Naive B cell (primary cell): Measurements from ENCODE around the gene NPBWR2. TPM values are rescaled to one million over a fixed set of nuclear protein-coding genes. Genes with fewer than 3 reads are reported as not detected.

Experiments
- ATAC-seq, 2 donors: fragments of 150-1000 bp; cut with Tn5 transposase; 2 replicates each; pipeline ENCODE4 v1.10.0; 2021; ENCODE audit warnings: low read depth in 2 of 2, mild to moderate bottlenecking in 2 of 2, moderate library complexity in 2 of 2
- DNase-seq: peaks from one replicate; pipeline ENCODE4 v3.0.0; 2022
- H3K27ac Mint-ChIP-seq, 6 donors: one replicate each; pipeline ENCODE4 v1.8.0; 2020 to 2022; ENCODE audit warnings: mild to moderate bottlenecking in 6 of 6, mixed read lengths in 6 of 6, moderate library complexity in 5 of 6, inconsistent platforms in 2 of 6
- H3K27me3 Mint-ChIP-seq, 3 donors: one replicate each; pipeline ENCODE4 v1.8.0; 2021 to 2022; ENCODE audit warnings: mixed read lengths in 3 of 3, mild to moderate bottlenecking in 1 of 3
- H3K36me3 Mint-ChIP-seq, 2 donors: one replicate each; pipeline ENCODE4 v1.8.0; 2020 to 2022; ENCODE audit warnings: mixed read lengths in 2 of 2, inconsistent platforms in 1 of 2, mild to moderate bottlenecking in 1 of 2
- H3K4me1 Mint-ChIP-seq, 3 donors: one replicate each; pipeline ENCODE4 v1.8.0; 2020 to 2022; ENCODE audit warnings: mixed read lengths in 3 of 3, inconsistent platforms in 1 of 3, mild to moderate bottlenecking in 1 of 3, moderate library complexity in 1 of 3
- H3K4me3 Mint-ChIP-seq, 8 donors: one replicate each; pipeline ENCODE4 v1.8.0; 2020 to 2022; ENCODE audit warnings: mild to moderate bottlenecking in 8 of 8, mixed read lengths in 8 of 8, moderate library complexity in 8 of 8, inconsistent platforms in 2 of 8
- H3K9me3 Mint-ChIP-seq, 7 donors: one replicate each; pipeline ENCODE4 v1.8.0; 2020 to 2022; ENCODE audit warnings: mixed read lengths in 7 of 7, mild to moderate bottlenecking in 5 of 7, inconsistent platforms in 2 of 7, moderate library complexity in 1 of 7
- polyA plus RNA-seq, 6 donors: library from polyadenylated mRNA; unstranded; fragments of 300-500 nt; fragmentation: Illumina TruSeq; gene quantifications; one replicate each; pipeline ENCODE4 v1.2.3, GENCODE V29; 2021; ENCODE audit warnings: low read depth in 6 of 6

The NPBWR2 gene
- polyA plus RNA-seq, 6 donors from 2014 or later, result not detected

- H3K9me3 Mint-ChIP-seq, result no peaks in the 10 kb centered on the region
- H3K27me3 Mint-ChIP-seq, result no peaks in the 10 kb centered on the region
- peak overlapping the region; percentile 79 to 94 (median 90) for H3K4me3 Mint-ChIP-seq
- ATAC-seq (no peak), DNase-seq (no peak)
- no peaks in the 10 kb centered on the region for H3K36me3 Mint-ChIP-seq
- H3K27ac Mint-ChIP-seq, result peak overlapping the region in 4 of 6 donors; percentile 51 to 89 (median 80)
- peaks cover 39 to 45% (median 40%) of the 10 kb centered on the region in 3 donors for H3K4me1 Mint-ChIP-seq
Observed at GRCh38 chr20:64064145-64064698, 43.1 kb downstream of the NPBWR2 start.

DNA sequence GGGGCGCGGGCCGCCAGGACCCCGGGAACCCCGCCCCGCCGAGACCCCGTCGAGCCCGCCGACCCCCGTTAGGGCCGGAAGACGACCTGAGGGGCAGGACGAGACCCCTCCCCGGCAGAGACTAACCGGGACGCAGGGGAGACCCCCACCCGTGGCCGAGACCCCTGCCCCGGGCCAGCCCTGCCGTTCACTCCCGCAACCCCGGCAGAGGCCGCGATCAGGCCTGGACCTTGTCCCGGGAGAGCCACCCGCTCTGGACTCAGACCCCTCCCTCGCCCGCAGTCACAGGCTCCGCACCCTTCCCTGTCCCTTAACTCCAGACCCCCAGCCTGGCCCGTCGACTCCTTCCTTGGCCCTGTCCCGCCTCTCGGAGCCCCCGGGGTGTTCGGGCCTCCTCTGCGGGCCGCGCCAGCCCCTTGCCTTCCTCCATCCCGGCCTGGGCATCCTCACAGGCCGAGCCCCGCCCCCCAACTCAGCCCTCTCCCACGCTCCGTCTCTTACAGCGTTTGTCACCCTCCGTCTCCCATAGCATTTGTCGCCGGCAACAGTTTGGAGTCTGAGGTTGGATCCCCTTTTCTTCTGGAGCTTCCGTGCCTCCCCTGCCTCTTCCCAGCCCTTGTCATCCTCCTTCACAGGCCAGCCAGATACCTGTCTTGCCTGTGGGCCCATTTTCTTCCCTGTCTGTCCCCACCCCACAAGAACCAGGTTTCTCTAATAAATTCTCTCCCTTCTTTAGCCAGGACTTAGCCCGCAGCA lies 43.8 kb downstream of the NPBWR2 start:
- no peak for DNase-seq
- Mint-ChIP-seq H3K4me1 (peaks cover 37 to 45% (median 41%) of the 10 kb centered on the region in 3 donors), H3K4me3 (peak overlapping the region; percentile 79 to 94 (median 90)), H3K9me3 (no peaks in the 10 kb centered on the region), H3K27ac (peak overlapping the region in 5 of 6 donors; percentile 74 to 89 (median 81)), H3K27me3 (no peaks in the 10 kb centered on the region), H3K36me3 (no peaks in the 10 kb centered on the region)
- ATAC-seq, result no peak

GRCh38 chr20:64062596-64063388 lies 44.6 kb downstream of the NPBWR2 start, which contains the start of gene TCEA2:
TSS of gene TCEA2 (plus strand) at chr20:64063198. CDS start at chr20:64063313, 115 bp downstream.
- Mint-ChIP-seq H3K27me3 (peaks cover 0 to 6% (median 0%) of the 10 kb centered on the region in 3 donors), H3K4me1 (peaks cover 42 to 49% (median 48%) of the 10 kb centered on the region in 3 donors), H3K36me3 (no peaks in the 10 kb centered on the region), H3K27ac (peak within 1 kb of the TSS in 5 of 6 donors; percentile 74 to 89 (median 81)), H3K9me3 (no peaks in the 10 kb centered on the region), H3K4me3 (peak within 1 kb of the TSS; percentile 79 to 94 (median 90))
- ATAC-seq (peak; percentile 85 to 89), DNase-seq (peak; percentile 88)

DNA sequence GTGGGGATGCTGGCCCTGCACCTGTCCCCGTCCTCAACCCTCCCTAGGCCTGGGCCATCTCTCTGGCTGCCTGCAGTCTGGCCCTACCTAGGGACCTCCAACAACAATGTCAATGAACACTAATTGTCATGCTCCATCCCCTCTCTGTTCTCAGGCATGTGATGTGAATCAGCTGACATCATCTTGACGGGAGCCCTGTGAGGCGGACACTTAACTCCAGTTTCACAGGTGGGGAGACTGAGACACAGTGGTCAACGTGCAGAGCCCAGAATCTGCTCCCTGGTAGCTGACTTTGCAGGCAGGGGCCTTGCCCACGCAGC lies 45.1 kb downstream of the NPBWR2 start:
- Mint-ChIP-seq H3K9me3 (no peaks in the 10 kb centered on the region), H3K27ac (no peak overlapping the region), H3K27me3 (peaks cover 0 to 6% (median 0%) of the 10 kb centered on the region in 3 donors), H3K36me3 (no peaks in the 10 kb centered on the region), H3K4me3 (peak overlapping the region in 6 of 8 donors; percentile 41 to 92 (median 84)), H3K4me1 (peaks cover 42 to 49% (median 46%) of the 10 kb centered on the region in 3 donors)
- no peak for DNase-seq
- no peak for ATAC-seq

- DNase-seq (no peak), ATAC-seq (peak in 1 of 2 donors; percentile 10)
- H3K36me3 Mint-ChIP-seq, result no peaks in the 10 kb centered on the region
- peak overlapping the region in 5 of 8 donors; percentile 2 to 63 (median 12) for H3K4me3 Mint-ChIP-seq
- no peaks in the 10 kb centered on the region for H3K9me3 Mint-ChIP-seq
- peak overlapping the region in 1 of 6 donors; percentile 6 for H3K27ac Mint-ChIP-seq
- peaks cover 14 to 26% (median 16%) of the 10 kb centered on the region in 3 donors for H3K4me1 Mint-ChIP-seq
- H3K27me3 Mint-ChIP-seq, result peaks cover 2 to 31% (median 15%) of the 10 kb centered on the region in 3 donors
Observed at GRCh38 chr20:64058536-64058935, 48.8 kb downstream of the NPBWR2 start.

GRCh38 chr20:64057628-64058498 lies 49.5 kb downstream of the NPBWR2 start:
- H3K36me3 Mint-ChIP-seq, result no peaks in the 10 kb centered on the region
- peaks cover 13 to 31% (median 20%) of the 10 kb centered on the region in 3 donors for H3K4me1 Mint-ChIP-seq
- ATAC-seq, result peak; percentile 82 to 86
- peak; percentile 69 for DNase-seq
- no peaks in the 10 kb centered on the region for H3K9me3 Mint-ChIP-seq
- H3K27me3 Mint-ChIP-seq, result peaks cover 5 to 37% (median 22%) of the 10 kb centered on the region in 3 donors
- H3K27ac Mint-ChIP-seq, result peak overlapping the region in 3 of 6 donors; percentile 60 to 74 (median 67)
- H3K4me3 Mint-ChIP-seq, result peak overlapping the region in 7 of 8 donors; percentile 32 to 63 (median 55)

DNA sequence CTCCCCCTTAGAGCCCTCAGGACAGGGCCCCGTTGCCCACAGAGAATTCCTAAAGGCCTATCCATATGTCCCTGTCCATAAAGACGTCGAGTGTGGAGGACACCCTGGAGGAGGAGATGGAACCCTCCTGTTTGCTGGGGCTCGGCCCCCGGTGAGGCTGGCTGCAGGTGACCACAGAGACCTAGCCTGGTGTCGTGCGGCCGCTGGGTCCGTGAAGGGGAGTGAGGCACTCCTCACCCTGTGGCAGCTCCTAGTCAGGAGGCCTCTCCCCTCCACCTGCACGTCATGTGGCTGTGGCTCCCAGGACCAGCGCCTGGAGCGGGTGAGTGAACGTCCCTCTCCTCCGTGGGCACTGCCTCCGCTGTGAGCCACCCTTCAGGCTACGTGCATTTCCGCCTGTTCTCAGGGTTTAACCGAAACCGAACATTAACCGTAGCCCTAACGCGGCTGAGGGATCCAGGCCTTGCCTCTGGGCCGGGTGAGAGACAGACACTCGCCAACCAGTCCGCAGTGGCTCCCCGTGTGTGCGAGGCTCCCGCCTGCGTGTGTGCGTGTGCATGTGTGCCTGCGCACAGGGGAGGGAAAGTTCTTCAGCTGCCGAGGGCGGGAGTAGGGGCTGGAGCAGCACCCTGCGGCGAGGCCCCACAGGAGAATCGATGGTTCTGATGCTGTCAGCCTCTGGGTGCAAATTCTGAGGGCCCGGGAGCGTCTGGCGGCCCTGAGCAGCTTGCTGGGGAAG lies 50.3 kb downstream of the NPBWR2 start:
- no peak for DNase-seq
- peak; percentile 12 to 27 for ATAC-seq
- H3K4me1 Mint-ChIP-seq, result peaks cover 13 to 32% (median 20%) of the 10 kb centered on the region in 3 donors
- no peaks in the 10 kb centered on the region for H3K9me3 Mint-ChIP-seq
- peak overlapping the region in 6 of 8 donors; percentile 20 to 60 (median 56) for H3K4me3 Mint-ChIP-seq
- H3K36me3 Mint-ChIP-seq, result no peaks in the 10 kb centered on the region
- H3K27ac Mint-ChIP-seq, result peak overlapping the region in 3 of 6 donors; percentile 38 to 67 (median 60)
- peaks cover 5 to 43% (median 26%) of the 10 kb centered on the region in 3 donors for H3K27me3 Mint-ChIP-seq

DNA sequence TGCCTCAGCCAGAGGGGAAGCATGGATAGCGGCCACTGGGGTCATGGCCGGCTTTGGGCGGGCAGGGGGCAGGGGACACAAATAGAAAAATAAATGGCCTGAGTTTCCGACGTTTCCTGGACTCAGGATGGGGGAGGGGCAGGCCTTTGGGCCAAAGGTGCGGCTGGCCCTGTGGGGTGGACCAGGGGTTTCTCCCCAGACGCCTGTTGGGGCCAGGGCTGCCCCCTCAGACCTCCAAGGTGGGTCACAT lies 50.8 kb downstream of the NPBWR2 start:
- H3K4me3 Mint-ChIP-seq, result no peak overlapping the region
- H3K4me1 Mint-ChIP-seq, result peaks cover 13 to 32% (median 20%) of the 10 kb centered on the region in 3 donors
- ATAC-seq, result no peak
- H3K36me3 Mint-ChIP-seq, result no peaks in the 10 kb centered on the region
- peaks cover 5 to 47% (median 31%) of the 10 kb centered on the region in 3 donors for H3K27me3 Mint-ChIP-seq
- no peaks in the 10 kb centered on the region for H3K9me3 Mint-ChIP-seq
- H3K27ac Mint-ChIP-seq, result no peak overlapping the region
- DNase-seq, result no peak

- ATAC-seq, result no peak
- Mint-ChIP-seq H3K4me3 (peak overlapping the region in 1 of 8 donors; percentile 15), H3K4me1 (peaks cover 13 to 32% (median 20%) of the 10 kb centered on the region in 3 donors), H3K36me3 (no peaks in the 10 kb centered on the region), H3K9me3 (no peaks in the 10 kb centered on the region), H3K27me3 (peaks cover 5 to 52% (median 33%) of the 10 kb centered on the region in 3 donors), H3K27ac (no peak overlapping the region)
- no peak for DNase-seq
Observed at GRCh38 chr20:64055893-64056638, 51.3 kb downstream of the NPBWR2 start.

DNA sequence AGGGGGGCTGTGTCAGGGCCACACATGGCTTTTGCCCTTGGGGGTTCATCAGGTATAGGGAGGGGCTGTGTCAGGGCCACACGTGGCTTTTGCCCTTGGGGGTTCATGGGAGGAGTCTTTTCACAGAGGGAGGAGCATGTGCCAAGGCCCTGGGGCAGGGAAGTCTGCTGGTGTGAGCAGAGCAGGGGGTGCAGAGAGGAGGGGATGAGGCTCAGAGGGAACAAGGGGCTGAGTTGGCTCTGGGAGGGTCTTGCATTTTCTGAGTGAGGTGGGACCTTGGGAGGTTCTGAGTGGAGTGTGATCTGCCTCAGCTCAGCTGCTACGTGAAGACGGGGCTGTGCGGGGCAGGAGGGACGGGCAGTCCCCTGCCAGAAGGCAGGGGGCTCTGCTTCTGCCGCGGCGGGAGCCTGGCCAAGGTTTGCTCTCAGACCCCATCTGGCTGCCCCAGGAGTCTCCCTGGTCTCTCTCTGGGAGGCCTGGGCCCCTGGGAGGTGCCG lies 51.9 kb downstream of the NPBWR2 start:
- H3K27ac Mint-ChIP-seq, result peak overlapping the region in 1 of 6 donors; percentile 62
- H3K9me3 Mint-ChIP-seq, result no peaks in the 10 kb centered on the region
- peaks cover 5 to 59% (median 38%) of the 10 kb centered on the region in 3 donors for H3K27me3 Mint-ChIP-seq
- H3K36me3 Mint-ChIP-seq, result no peaks in the 10 kb centered on the region
- H3K4me3 Mint-ChIP-seq, result no peak overlapping the region
- no peak for DNase-seq
- no peak for ATAC-seq
- peaks cover 16 to 32% (median 20%) of the 10 kb centered on the region in 3 donors for H3K4me1 Mint-ChIP-seq

- H3K4me1 Mint-ChIP-seq, result peaks cover 16 to 32% (median 20%) of the 10 kb centered on the region in 3 donors
Observed at GRCh38 chr20:64053841-64054661, 53.3 kb downstream of the NPBWR2 start.

More at GRCh38 chr20:64053841-64054661, 53.3 kb downstream of the NPBWR2 start:
- H3K27me3 Mint-ChIP-seq, result peaks cover 6 to 63% (median 40%) of the 10 kb centered on the region in 3 donors
- H3K4me3 Mint-ChIP-seq, result peak overlapping the region in 1 of 8 donors; percentile 5
- no peak for DNase-seq
- no peak overlapping the region for H3K27ac Mint-ChIP-seq
- no peak for ATAC-seq
- H3K9me3 Mint-ChIP-seq, result no peaks in the 10 kb centered on the region
- no peaks in the 10 kb centered on the region for H3K36me3 Mint-ChIP-seq
